ENCODE measurements around the gene XYLT1.
A peak's percentile ranks its signal among the peaks of the same experiment; 100 is the strongest.

Gene XYLT1

GRCh38 chr16:17177959-17178905, 292.5 kb downstream of the XYLT1 start:
- TF ChIP-seq YY1 (IDR thresholded peaks at IDR 0.05; ENCODE audit: low read depth) (no peak), REST (IDR thresholded peaks at IDR 0.05; ENCODE audit: low read depth) (peak; percentile 74)

GRCh38 chr16:17177242-17177958, 293.4 kb downstream of the XYLT1 start:
- no peak for TF ChIP-seq TEAD4 (IDR thresholded peaks at IDR 0.05)
- TF ChIP-seq EGR1 (IDR thresholded peaks at IDR 0.05), result no peak
- no peak for TF ChIP-seq CEBPB (IDR thresholded peaks at IDR 0.05)
- no peak for TF ChIP-seq FOXM1 (IDR thresholded peaks at IDR 0.05; ENCODE audit: borderline replicate concordance, low read depth)
- TF ChIP-seq REST (IDR thresholded peaks at IDR 0.05; ENCODE audit: low read depth), result no peak
- TF ChIP-seq USF1 (IDR thresholded peaks at IDR 0.05), result no peak
- TF ChIP-seq TCF12 (IDR thresholded peaks at IDR 0.05; ENCODE audit: low read depth), result no peak

- TF ChIP-seq CEBPB (IDR thresholded peaks at IDR 0.05) (no peak), TCF12 (IDR thresholded peaks at IDR 0.05; ENCODE audit: low read depth) (no peak), MAX (IDR thresholded peaks at IDR 0.05) (no peak), ZBTB7A (IDR thresholded peaks at IDR 0.05; ENCODE audit: low read depth) (no peak), YY1 (IDR thresholded peaks at IDR 0.05; ENCODE audit: low read depth) (no peak), USF1 (IDR thresholded peaks at IDR 0.05) (no peak), NFIC (IDR thresholded peaks at IDR 0.05) (no peak), TEAD4 (IDR thresholded peaks at IDR 0.05) (no peak), EP300 (IDR thresholded peaks at IDR 0.05; ENCODE audit: borderline replicate concordance) (no peak)
These were observed 294.6 kb downstream of the XYLT1 start for GRCh38 chr16:17176199-17176598.

GRCh38 chr16:17173281-17173680, 297.5 kb downstream of the XYLT1 start:
- TF ChIP-seq TCF12 (IDR thresholded peaks at IDR 0.05; ENCODE audit: low read depth) (no peak), CEBPB (IDR thresholded peaks at IDR 0.05) (no peak), EP300 (IDR thresholded peaks at IDR 0.05; ENCODE audit: borderline replicate concordance) (no peak), EGR1 (IDR thresholded peaks at IDR 0.05) (no peak), REST (IDR thresholded peaks at IDR 0.05; ENCODE audit: low read depth) (no peak), ZBTB7A (IDR thresholded peaks at IDR 0.05; ENCODE audit: low read depth) (no peak), TAF1 (IDR thresholded peaks at IDR 0.05; ENCODE audit: low read depth) (no peak), USF1 (IDR thresholded peaks at IDR 0.05) (no peak)

All from Ishikawa (cell line).